Measurements from ENCODE around the gene TICAM1.
"Not testable (repeated sequence)": the region's sequence is repeated elsewhere in the genome, so short reads cannot be mapped to it uniquely, and the experiment has no call there.

The TICAM1 gene

GRCh38 chr19:4866595-4867424, 35.3 kb upstream of the TICAM1 start:
- TF ChIP-seq L3MBTL2 (conservative IDR thresholded peaks at IDR 0.05) (no peak), PKNOX1 (IDR thresholded peaks at IDR 0.05) (no peak)
- DNase-seq (ENCODE audit: extremely low spot score) = no peak
- ChIA-PET POLR2A (interaction anchor here (0.6 to 0.7 kb wide), 2 partner anchors 12 to 104 kb away, joined by 3 read pairs; no protein-coding TSS in a partner anchor), CTCF (interaction anchor here (1.1 to 1.2 kb wide), 2 partner anchors 15 to 57 kb away, joined by 3 to 4 read pairs; no protein-coding TSS in a partner anchor)

GRCh38 chr19:4861147-4861546, 29.6 kb upstream of the TICAM1 start:
- no peak for TF ChIP-seq LEF1 (IDR thresholded peaks at IDR 0.05; ENCODE audit: borderline replicate concordance)
- TF ChIP-seq SP1 (IDR thresholded peaks at IDR 0.05) = no peak
- TF ChIP-seq FOXA1 (IDR thresholded peaks at IDR 0.05) = no peak
- TF ChIP-seq FOXK2 (IDR thresholded peaks at IDR 0.05) = no peak
- DNase-seq (ENCODE audit: extremely low spot score) = no peak
- ChIA-PET CTCF (interaction anchor here (1.1 kb wide), 1 partner anchor 10 kb away, joined by 3 read pairs; no protein-coding TSS in a partner anchor), POLR2A (no interaction called here)

- POLR2A ChIA-PET = no interaction called here
- CTCF ChIA-PET = no interaction called here
- TF ChIP-seq HDGF (IDR thresholded peaks at IDR 0.05; ENCODE audit: borderline replicate concordance) (no peak), ZNF384 (IDR thresholded peaks at IDR 0.05) (no peak)
- DNase-seq (ENCODE audit: extremely low spot score) = no peak
Observed at GRCh38 chr19:4859697-4860096, 28.2 kb upstream of the TICAM1 start.

GRCh38 chr19:4856468-4856867, 25.0 kb upstream of the TICAM1 start:
- DNase-seq (ENCODE audit: extremely low spot score); POLR2A ChIA-PET; CTCF ChIA-PET: not testable (repeated sequence)

GRCh38 chr19:4853506-4853905, 22.0 kb upstream of the TICAM1 start:
- CTCF ChIA-PET = interaction anchor here (0.8 kb wide), 1 partner anchor 44 kb away, joined by 3 read pairs; no protein-coding TSS in a partner anchor
- POLR2A ChIA-PET; DNase-seq (ENCODE audit: extremely low spot score): not testable (repeated sequence)

- TF ChIP-seq SP1 (IDR thresholded peaks at IDR 0.05) (no peak), ZNF384 (IDR thresholded peaks at IDR 0.05) (peak; percentile 53)
- DNase-seq (ENCODE audit: extremely low spot score) = no peak
- ChIA-PET CTCF (interaction anchor here (0.6 to 1.1 kb wide), 2 partner anchors 10 to 43 kb away, joined by 3 to 9 read pairs; no protein-coding TSS in a partner anchor), POLR2A (no interaction called here)
Observed at GRCh38 chr19:4852484-4852883, 21.0 kb upstream of the TICAM1 start.

- POLR2A ChIA-PET = interaction anchor here (1.0 kb wide), 1 partner anchor 42 kb away, joined by 3 read pairs; no protein-coding TSS in a partner anchor
- CTCF ChIA-PET = interaction anchor here (0.6 to 2.6 kb wide), 9 partner anchors 10 to 123 kb away, joined by 3 to 34 read pairs (median 3); partner anchors contain the start of gene PLIN3
- DNase-seq (ENCODE audit: extremely low spot score) = peak; percentile 78
- TF ChIP-seq ARNT (IDR thresholded peaks at IDR 0.05) (no peak), PKNOX1 (IDR thresholded peaks at IDR 0.05) (no peak), NFRKB (IDR thresholded peaks at IDR 0.05) (no peak), ZNF384 (IDR thresholded peaks at IDR 0.05) (no peak), CTBP1 (IDR thresholded peaks at IDR 0.05; ENCODE audit: borderline replicate concordance) (no peak), HDGF (IDR thresholded peaks at IDR 0.05; ENCODE audit: borderline replicate concordance) (no peak), SP1 (IDR thresholded peaks at IDR 0.05) (no peak), LEF1 (IDR thresholded peaks at IDR 0.05; ENCODE audit: borderline replicate concordance) (no peak), ELF4 (IDR thresholded peaks at IDR 0.05) (no peak), L3MBTL2 (conservative IDR thresholded peaks at IDR 0.05) (no peak)
Observed at GRCh38 chr19:4851551-4852290, 20.2 kb upstream of the TICAM1 start.

GRCh38 chr19:4849019-4849418, 17.5 kb upstream of the TICAM1 start:
- no peak for DNase-seq (ENCODE audit: extremely low spot score)
- POLR2A ChIA-PET = no interaction called here
- no peak for TF ChIP-seq PKNOX1 (IDR thresholded peaks at IDR 0.05)
- no peak for TF ChIP-seq HDGF (IDR thresholded peaks at IDR 0.05; ENCODE audit: borderline replicate concordance)
- TF ChIP-seq LEF1 (IDR thresholded peaks at IDR 0.05; ENCODE audit: borderline replicate concordance) = no peak
- CTCF ChIA-PET = no interaction called here

Data from HEK293T (cell line).